Measurements from ENCODE around the gene ABCC4.
"Not testable (repeated sequence)": the region's sequence is repeated elsewhere in the genome, so short reads cannot be mapped to it uniquely, and the experiment has no call there.

Gene ABCC4

DNA sequence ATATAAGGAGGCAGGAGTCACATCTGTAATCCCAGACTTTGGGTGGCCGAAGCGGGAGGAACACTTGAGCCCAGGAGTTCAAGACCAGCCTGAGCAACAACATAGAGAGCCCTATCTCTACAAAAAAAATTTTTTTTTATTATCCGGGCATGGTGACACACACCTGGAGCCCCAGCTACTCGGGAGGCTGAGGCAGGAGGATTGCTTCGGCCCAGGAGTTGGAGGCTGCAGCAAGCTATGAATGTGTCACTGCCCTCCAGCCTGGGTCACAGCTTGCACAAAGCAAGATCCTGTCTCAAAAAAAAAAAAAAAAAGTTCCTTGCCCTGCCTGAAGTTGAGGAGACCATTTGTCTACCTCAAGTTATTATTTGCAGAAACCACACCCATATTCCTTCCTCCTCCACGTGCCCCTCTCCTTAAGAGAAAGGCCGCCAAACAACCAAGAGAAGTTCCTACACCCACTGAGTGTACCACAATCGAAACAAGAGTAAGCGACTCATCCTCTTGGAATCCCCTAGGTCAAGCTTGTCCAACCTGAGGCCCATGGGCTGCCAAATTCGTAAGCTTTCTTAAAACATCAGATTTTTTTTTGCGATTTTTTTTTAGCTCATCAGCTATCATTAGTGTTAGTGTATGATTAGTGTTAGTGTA lies 2.2 kb downstream of the ABCC4 start:
- no peak for DNase-seq (ENCODE audit: low read depth)

DNA sequence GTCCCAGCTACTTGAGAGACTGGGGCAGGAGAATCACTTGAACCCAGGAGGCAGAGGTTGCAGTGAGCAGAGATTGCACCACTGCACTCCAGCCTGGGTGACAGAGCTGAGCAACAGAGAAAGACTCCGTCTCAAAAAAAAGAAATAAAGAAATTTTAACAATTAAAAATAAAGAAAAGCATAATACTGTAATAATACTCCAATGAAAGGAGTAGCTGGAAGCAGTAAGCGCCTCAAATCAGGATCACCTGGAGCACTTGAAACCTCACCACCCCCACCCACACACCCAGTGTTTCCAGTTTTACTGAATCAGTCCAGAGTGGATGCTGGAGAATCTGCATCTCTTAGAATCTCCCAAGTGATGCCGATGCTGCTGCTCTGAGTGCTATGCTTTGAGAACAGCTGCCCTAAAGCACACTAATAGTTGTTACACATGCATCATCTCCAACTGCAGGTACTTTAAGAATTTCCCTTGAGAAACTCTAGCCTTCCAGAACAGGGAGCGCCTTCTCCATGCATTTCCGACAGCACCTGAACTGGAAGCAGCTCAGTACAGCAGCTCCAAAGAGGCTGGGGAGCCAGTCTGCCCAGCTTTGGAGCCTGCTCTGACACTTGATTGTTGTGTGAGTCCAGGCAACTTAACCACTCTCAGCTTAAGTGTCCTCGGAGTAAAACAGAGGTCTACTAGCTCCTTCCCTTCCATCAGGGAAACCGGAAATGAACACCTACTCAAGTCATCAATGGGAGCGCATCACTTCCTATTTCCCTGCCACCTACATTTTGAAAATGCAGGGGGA lies 2.9 kb downstream of the ABCC4 start:
- no peak for DNase-seq (ENCODE audit: low read depth)

DNA sequence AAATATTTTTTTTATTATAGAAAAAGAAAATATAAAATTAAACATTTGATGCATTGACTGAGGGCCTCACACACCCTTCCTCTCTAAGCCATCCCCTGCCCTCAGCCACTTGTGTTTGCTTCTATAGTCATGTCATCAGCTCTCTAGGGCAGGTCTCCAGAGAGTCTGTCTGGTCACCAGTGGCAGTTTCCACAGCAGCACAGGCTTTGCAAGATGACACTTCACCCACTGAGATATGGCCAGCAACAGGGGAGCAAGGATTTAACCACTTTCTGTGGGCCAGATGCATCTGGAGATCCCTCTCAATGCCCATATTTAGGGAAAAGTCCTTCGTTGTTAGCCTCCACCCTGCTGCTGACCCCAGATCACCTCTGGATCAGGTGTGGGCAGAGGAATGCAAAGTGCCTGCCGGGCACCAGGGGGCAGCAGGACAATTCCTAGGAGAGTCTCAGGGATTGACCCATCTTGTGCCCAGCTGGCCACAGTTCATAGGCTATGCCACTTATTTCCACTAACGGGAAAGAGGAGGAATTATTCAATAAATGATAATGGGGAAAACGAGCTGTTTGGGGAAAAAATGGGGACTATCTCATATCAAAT lies 4.8 kb downstream of the ABCC4 start:
- DNase-seq (ENCODE audit: low read depth), result no peak

DNA sequence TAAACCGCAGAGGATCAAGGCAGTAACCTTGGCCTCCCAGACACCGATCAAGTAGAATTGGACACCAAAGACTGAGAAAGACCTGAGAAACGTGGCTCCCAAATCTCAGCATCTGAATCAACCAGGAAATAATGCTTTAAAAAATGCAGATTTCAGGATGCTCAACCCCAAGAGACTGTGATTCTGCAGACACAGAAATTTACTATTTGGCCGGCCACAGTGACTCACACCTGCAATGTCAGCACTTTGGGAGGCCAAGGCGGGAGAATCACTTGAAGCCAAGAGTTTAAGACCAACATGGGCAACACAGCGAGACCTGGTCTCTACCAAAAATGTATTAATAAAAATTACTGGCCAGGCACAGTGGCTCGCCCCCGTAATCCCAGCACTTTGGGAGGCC lies 6.2 kb downstream of the ABCC4 start:
- DNase-seq (ENCODE audit: low read depth), result no peak

DNA sequence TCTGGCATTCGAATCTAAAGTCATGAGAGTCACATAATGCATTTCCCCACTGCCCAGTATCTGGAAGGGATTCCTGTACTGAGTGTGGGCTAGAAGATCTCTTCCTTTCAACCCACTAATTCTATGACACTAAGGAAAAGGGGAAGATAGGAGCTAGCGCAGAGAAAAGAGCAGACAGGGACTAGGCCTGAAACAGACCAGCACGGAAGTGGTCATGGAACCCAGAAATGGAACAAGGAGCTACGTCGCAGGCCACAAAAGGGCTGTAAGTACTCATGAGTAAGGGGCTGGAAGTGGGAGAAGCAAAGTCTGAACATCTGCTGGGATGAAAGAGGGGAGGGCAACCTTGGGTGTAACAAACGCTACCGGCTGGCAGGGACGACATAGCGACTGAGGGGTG lies 8.6 kb downstream of the ABCC4 start:
- no peak for DNase-seq (ENCODE audit: low read depth)

DNA sequence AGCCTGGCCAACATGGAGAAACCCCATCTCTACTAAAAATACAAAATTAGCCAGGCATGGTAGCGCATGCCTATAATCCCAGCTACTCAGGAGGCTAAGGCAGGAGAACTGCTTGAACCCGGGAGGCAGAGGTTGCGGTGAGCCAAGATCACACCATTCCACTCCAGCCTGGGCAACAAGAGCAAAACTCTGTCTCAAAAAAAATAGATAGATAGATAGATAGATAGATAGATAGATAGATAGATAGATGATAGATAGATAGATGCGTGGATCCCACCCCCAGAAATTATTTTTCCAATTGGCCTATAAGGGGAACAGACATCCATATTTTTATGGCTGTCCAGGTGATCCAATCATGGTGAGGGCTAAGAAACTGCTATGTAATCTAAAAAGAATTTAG lies 11.3 kb downstream of the ABCC4 start:
- DNase-seq (ENCODE audit: low read depth), result not testable (repeated sequence)

DNA sequence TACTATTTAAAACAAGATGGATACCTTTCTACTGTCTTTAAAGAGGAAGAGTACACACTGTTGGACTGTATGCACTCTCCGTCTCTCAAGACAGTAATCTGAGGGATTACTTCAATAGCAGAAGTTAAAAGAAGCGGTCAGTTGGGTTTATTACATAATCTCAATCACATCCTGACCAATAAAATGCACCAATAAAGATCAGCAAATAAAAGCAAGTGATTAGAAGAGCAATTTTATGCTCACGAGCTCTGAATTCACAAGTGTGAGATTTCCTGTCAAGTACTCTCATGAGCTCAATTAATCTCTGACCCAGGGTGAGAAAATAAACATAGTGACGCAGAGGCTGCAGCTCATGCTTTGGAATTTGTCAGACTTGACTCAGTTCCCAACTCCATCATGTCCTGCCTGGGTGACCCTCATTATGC lies 12.2 kb downstream of the ABCC4 start:
- no peak for DNase-seq (ENCODE audit: low read depth)

DNA sequence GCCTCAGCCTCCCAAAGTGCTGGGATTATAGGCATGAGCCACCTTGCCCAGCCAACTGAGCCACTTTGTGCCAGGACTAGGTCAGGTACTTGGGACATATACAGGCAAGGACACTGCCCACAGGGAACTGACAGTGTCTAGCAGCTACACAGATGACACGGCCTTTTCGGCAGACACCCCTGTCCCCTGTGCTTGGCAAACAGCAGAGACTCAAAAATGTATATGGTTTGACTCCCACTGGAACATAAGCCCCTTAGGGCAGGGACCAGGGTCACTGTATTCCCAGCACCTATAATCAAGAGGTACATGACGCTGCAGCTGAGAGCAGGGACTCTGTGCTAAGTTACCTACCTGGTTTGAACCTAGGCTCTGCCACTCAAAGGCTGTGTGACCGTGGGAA lies 16.8 kb downstream of the ABCC4 start:
- no peak for DNase-seq (ENCODE audit: low read depth)

DNA sequence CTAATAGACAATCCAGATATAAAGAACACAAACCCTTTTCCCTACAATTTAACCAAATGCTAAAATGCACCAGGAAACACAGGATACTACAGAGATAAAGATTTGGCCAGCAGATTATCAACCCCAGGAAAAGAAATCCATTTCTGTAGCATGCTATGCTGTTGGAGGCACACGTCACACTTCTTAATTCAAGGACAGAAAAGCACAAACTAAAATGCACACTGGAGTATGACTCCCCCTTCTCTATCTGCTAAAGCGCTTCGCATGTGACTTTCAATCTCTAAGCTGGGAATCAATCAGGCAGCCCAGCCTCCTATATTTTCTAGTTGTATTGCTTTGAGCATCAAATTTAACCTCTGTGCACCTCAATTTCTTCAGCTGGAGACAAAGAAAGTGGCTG lies 22.2 kb downstream of the ABCC4 start:
- no peak for DNase-seq (ENCODE audit: low read depth)

DNA sequence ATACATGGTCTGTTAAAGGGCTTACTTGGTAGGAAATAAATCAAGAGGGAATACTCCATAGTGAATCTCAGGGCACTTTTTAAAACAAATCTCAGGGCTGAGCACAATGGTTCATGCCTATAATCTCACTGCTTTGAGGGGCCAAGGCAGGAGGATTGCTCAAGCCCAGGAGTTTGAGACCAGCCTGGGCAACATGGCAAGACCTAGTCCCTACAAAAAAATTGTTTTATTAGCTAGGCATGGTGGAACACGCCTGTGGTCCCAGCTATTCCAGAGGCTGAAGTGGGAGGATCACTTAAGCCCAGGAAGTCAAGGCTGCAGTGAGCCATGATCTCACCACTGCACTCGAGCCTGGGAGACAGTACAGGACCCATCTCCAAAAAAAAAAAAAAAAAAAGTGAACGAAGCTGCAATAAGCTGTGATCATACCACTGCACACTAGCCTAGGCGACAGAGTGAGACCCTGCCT lies 25.2 kb downstream of the ABCC4 start:
- DNase-seq (ENCODE audit: low read depth), result no peak

DNA sequence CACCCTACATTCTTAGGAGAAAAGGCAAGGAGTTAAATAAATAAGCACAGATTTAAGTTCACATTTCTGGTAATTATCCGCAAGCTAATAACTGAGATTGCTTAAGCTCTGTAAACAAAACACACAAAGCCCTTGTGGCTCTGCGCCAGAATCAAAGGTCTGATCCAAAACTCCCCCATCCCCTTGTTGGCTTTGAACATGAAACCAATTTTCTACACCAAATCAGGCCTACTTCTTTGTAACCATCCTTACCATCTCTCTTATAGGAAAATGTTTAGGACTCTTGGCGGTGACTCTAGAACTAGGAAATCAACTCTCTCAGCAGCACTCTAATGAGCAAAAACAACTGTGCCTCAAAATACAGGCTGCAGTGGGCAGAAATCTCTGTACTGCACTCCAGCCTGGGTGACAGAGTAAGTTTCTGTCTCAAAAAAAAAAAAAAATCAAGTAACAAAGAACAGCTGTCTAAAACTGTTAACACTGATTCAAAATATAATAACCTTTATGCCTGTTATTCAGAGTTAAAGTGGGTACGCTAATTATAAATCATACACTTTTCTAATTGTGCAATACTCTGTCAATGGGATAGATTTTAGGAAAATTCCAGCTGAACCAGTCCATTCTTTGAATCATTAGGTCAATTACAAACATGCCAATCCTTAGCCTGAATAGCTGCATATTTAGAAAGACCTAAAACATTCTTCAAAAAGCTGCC lies 25.8 kb downstream of the ABCC4 start:
- DNase-seq (ENCODE audit: low read depth), result no peak

DNA sequence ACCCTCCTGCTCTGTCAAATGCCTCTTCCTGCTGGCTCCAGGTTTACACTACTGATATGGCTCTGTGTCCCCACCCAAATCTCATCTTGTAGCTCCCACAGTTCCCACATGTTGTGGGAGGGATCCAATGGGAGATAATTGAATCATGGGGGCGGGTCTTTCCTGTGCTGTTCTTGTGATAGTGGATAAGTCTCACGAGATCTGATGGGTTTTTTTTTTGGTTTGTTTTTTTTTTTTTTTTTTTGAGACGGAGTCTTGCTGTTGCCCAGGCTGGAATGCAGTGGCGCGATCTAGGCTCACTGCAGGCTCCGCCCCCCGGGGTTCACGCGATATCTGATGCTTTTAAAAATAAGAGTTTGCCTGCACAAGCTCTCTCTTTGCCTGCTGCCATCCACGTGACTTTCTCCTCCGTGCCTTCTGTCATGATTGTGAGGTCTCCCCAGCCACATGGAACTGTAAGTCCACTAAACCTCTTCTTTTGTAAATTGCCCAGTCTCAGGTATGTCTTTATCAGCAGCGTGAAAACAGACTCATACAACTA lies 27.6 kb downstream of the ABCC4 start:
- DNase-seq (ENCODE audit: low read depth), result not testable (repeated sequence)

DNA sequence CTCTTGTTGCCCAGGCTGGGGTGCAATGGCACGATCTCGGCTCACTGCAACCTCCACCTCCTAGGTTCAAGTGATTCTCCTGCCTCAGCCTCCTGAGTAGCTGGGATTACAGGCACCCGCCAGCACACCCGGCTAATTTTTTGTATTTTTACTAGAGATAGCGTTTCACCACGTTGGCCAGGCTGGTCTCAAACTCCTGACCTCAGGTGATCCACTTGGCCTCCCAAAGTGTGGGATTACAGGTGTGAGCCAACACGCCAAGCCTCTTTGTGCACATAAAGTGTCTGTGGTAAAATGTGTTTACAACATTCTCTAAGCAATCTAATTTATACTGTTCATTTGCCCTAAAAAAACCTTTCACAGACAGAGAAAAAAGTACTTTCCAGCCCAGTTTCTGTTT lies 29.2 kb downstream of the ABCC4 start:
- not testable (repeated sequence) for DNase-seq (ENCODE audit: low read depth)

DNA sequence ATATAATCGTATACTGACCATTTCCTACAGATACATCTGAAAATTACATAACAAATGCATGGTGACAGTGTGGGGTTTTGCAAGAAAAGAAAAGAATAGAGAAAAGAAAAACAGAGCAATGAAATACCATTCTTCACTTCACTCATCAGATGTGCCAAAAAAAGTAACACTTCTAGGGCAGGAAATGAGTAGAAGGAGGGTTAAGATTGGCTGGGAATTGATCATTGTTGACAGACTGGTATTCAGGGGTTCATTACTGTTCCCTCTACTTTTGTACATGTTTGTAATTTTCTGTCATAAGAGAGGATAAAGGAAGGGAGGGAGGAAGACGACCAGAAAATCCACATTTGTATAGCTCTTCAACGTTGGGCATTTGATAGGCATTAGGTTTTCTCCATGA lies 31.5 kb downstream of the ABCC4 start:
- no peak for DNase-seq (ENCODE audit: low read depth)

DNA sequence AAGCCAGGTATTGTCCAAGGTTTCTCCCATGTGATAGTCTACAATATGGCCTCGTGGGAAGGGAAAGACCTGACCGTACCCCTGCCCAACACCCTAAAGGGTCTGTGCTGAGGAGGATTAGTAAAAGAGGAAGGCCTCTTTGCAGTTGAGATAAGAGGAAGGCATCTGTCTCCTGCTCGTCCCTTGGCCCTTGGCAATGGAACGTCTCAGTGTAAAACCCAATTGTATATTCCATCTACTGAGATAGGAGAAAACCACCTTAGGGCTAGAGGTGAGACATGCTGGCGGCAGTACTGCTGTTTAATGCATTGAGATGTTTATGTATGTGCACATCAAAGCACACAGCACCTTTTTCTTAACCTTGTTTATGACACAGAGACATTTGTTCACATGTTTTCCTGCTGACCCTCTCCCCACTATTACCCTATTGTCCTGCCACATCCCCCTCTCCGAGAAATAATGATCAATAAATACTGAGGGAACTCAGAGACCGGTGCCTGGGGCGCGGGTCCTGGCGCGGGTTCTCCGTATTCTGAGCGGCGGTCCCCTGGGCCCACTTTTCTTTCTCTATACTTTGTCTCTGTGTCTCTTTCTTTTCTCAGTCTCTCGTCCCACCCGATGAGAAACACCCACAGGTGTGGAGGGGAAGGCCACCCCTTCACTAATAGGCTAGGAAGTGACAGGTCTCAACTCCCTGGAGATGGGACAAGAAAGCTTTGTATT lies 32.7 kb downstream of the ABCC4 start:
- DNase-seq (ENCODE audit: low read depth), result not testable (repeated sequence)

DNA sequence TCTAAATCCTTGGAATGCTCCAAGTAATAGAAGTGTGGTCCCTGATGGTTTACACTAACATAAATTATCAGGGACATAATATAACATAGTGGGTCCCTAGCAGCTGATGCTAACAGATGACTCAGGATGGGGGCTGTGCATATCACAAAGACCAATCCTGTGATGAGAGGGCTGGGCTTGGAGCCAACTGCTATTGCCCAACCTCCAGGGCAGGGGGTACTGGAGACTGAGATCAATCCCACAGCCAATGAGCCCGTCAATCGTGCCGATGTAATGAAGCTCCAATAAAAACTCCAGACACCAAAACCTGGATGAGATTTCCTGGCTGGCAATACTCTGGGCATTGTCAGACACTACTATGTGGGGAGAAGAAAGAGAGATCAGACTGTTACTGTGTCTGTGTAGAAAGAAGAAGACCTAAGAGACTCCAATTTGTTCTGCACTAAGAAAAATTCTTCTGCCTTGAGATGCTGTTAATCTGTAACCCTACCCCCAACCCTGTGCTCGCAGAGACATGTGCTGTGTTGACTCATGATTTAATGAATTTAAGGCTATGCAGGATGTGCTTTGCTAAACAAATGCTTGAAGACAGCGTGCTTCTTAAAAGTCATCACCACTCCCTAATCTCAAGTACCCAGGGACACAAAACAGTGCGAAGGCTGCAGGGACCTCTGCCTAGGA lies 33.4 kb downstream of the ABCC4 start:
- DNase-seq (ENCODE audit: low read depth), result no peak

DNA sequence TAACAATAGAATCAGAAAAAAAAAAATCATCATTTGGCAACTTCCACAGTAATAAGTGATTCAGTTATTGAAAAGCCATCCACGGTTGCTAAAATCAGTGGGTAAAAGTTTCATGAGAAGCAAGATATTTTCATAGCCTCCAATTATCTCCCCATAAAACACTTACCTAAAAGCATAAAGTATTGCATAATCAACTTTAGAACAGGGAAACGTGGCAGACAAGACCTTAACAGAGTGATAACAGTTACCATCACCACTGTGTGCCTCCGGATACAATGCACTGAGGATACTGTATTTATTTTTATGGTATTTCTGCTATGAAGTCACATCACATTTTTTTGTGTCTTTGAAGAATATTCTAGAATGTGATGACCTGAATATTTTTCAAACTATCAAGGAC lies 37.0 kb downstream of the ABCC4 start:
- DNase-seq (ENCODE audit: low read depth), result no peak

DNA sequence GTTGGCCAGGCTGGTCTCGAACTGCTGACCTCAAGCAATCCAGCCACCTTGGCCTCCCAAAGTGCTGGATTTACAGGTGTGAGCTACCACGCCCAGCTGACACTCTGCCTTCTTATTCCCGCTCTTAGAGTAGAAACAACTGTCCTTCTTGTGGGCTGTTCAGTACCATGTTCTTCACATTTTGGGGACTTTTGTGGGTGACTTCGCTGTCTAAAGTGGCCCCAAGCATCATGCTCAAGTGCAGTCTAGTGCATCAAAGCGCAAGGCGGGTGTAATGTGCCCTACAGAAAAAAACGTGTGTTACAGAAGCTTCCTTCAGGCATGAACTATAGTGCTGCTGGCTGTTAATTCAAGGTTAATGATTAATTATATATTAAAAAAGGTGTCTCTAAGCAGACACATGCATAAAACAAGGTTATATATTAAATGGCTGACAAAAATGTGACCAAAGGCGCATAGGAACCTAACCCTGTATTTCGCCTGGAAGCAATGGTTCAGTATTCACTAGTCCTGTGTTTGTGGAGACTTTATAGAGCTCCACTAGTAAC lies 38.3 kb downstream of the ABCC4 start:
- DNase-seq (ENCODE audit: low read depth), result no peak

DNA sequence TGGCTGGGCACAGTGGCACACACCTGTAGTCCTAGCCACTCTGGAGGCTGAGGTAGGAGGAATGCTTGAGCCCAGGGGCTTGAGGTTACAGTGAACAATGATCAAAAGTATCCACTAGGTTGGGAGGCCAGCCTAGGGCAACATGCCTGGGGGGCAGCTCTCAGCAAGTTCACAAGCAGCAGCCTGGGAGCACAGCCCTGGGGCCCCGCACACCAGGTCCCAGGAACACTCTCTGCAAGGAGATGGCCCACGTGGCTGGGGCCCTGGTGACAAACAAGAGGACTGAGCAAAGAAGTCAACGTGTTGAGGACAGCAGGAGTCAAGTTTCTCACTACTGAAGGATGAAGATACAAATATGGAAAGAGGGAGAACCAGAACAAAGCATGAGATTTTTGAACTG lies 39.3 kb downstream of the ABCC4 start:
- DNase-seq (ENCODE audit: low read depth), result no peak

DNA sequence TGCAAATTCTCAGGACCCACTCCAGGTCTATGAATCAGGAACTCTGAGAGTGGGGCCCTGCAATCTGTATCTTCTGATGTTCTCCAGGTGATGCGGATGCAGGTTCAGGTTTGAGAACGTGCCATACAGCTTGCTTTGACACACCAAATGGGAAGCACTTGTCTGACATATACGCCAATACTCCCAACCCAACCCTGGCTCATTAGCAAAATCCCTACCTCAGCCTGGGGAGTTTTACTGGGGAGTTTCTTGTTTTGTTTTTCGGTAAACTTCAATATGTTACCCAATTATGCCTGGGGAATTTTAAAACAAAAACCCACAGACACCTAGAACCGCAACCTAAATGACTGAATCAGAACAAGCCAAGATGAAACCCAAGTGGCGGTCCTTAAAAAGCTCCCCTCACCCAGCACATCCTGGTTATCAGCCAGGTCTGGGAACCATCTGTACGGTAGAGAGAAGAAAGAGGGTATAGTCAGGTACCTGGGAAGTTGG lies 41.2 kb downstream of the ABCC4 start:
- DNase-seq (ENCODE audit: low read depth), result no peak
